Muscle of arm (tissue), 14 donors: ENCODE data around the gene SUDS3. TPM values are rescaled to one million over a fixed set of nuclear protein-coding genes. Genes with fewer than 3 reads are reported as not detected.
"Not testable (repeated sequence)": the region's sequence is repeated elsewhere in the genome, so short reads cannot be mapped to it uniquely, and the experiment has no call there.

Source experiments
- DNase-seq: peaks from one replicate; pipeline ENCODE4 v3.0.0-alpha.2; 2013
- long read RNA-seq, 11 donors: transcript quantifications; one replicate each; lab custom pipeline, GENCODE V29; 2026
- polyA plus RNA-seq, 12 donors: library from polyadenylated mRNA; unstranded; fragments of 120-200 nt; gene quantifications; one replicate each; pipeline ENCODE4 v1.2.1, GENCODE V29; 2013; ENCODE audit not compliant: insufficient read length in 12 of 12

The SUDS3 gene
- polyA plus RNA-seq = 10 to 100 TPM; 28.7 to 85.5 (median 34.0) TPM
- long read RNA-seq, donor 1, full-length matches to known transcripts = 1 of 19 reads
- long read RNA-seq, donor 1, partial matches to known transcripts = 18 of 19 reads
- long read RNA-seq, donor 1, other reads (novel, unspliced or antisense) = 0 of 19 reads
- long read RNA-seq, donor 2, full-length matches to known transcripts = 4 of 4 reads
- long read RNA-seq, donor 2, partial matches to known transcripts = 0 of 4 reads
- long read RNA-seq, donor 2, other reads (novel, unspliced or antisense) = 0 of 4 reads
- long read RNA-seq, donor 3, full-length matches to known transcripts = 1 of 1 reads
- long read RNA-seq, donor 3, partial matches to known transcripts = 0 of 1 reads
- long read RNA-seq, donor 3, other reads (novel, unspliced or antisense) = 0 of 1 reads
- long read RNA-seq, donor 4 = 0 reads
- long read RNA-seq, donor 5 = 0 reads
- long read RNA-seq, donor 6 = 0 reads
- long read RNA-seq, donor 7, full-length matches to known transcripts = 1 of 1 reads
- long read RNA-seq, donor 7, partial matches to known transcripts = 0 of 1 reads
- long read RNA-seq, donor 7, other reads (novel, unspliced or antisense) = 0 of 1 reads
- long read RNA-seq, donor 8, full-length matches to known transcripts = 4 of 20 reads
- long read RNA-seq, donor 8, partial matches to known transcripts = 5 of 20 reads
- long read RNA-seq, donor 8, other reads (novel, unspliced or antisense) = 11 of 20 reads
- long read RNA-seq, donor 9, full-length matches to known transcripts = 1 of 1 reads
- long read RNA-seq, donor 9, partial matches to known transcripts = 0 of 1 reads
- long read RNA-seq, donor 9, other reads (novel, unspliced or antisense) = 0 of 1 reads
- long read RNA-seq, donor 10, full-length matches to known transcripts = 3 of 3 reads
- long read RNA-seq, donor 10, partial matches to known transcripts = 0 of 3 reads
- long read RNA-seq, donor 10, other reads (novel, unspliced or antisense) = 0 of 3 reads
- long read RNA-seq, donor 11, full-length matches to known transcripts = 1 of 7 reads
- long read RNA-seq, donor 11, partial matches to known transcripts = 6 of 7 reads
- long read RNA-seq, donor 11, other reads (novel, unspliced or antisense) = 0 of 7 reads

- DNase-seq = peak; percentile 95
Observed at GRCh38 chr12:118376089-118377020, at the start of gene SUDS3. SUDS3 (plus strand) TSS chr12:118376555; CDS start chr12:118376692, 137 bp downstream.

- DNase-seq = peak; percentile 16
Observed at GRCh38 chr12:118326991-118327390, 49.4 kb upstream of the SUDS3 start.

GRCh38 chr12:118327391-118327790 lies 49.0 kb upstream of the SUDS3 start:
- DNase-seq = peak; percentile 38

- DNase-seq = no peak
Observed at GRCh38 chr12:118328486-118329330, 47.6 kb upstream of the SUDS3 start.

GRCh38 chr12:118330421-118331018 lies 45.8 kb upstream of the SUDS3 start:
- no peak for DNase-seq

GRCh38 chr12:118332511-118332910 lies 43.8 kb upstream of the SUDS3 start:
- DNase-seq = no peak

- no peak for DNase-seq
Observed at GRCh38 chr12:118334241-118334640, 42.1 kb upstream of the SUDS3 start.

- no peak for DNase-seq
Observed at GRCh38 chr12:118334939-118335567, 41.3 kb upstream of the SUDS3 start.

- DNase-seq = no peak
Observed at GRCh38 chr12:118336123-118336522, 40.2 kb upstream of the SUDS3 start.

GRCh38 chr12:118337194-118337838 lies 39.0 kb upstream of the SUDS3 start:
- DNase-seq = no peak

- DNase-seq = no peak
Observed at GRCh38 chr12:118342090-118342489, 34.3 kb upstream of the SUDS3 start.

GRCh38 chr12:118344829-118345228 lies 31.5 kb upstream of the SUDS3 start:
- no peak for DNase-seq

GRCh38 chr12:118345355-118345754 lies 31.0 kb upstream of the SUDS3 start:
- no peak for DNase-seq

GRCh38 chr12:118346895-118347294 lies 29.5 kb upstream of the SUDS3 start:
- DNase-seq = no peak

- DNase-seq = no peak
Observed at GRCh38 chr12:118347916-118348315, 28.4 kb upstream of the SUDS3 start.

GRCh38 chr12:118350908-118351559 lies 25.3 kb upstream of the SUDS3 start:
- DNase-seq = no peak

- DNase-seq = no peak
Observed at GRCh38 chr12:118353721-118354120, 22.6 kb upstream of the SUDS3 start.

- not testable (repeated sequence) for DNase-seq
Observed at GRCh38 chr12:118354503-118354902, 21.9 kb upstream of the SUDS3 start.
